Fibroblast of mammary gland (primary cell): Measurements from ENCODE around the gene OBSCN.

Experiments used
- DNase-seq: peaks from one replicate; pipeline ENCODE4 v3.0.0-alpha.2; 2010; ENCODE audit warnings: low read depth
- H3K4me3 ChIP-seq: 2 replicates; pipeline ENCODE4 v1.5.1; 2011; ENCODE audit warnings: low read depth, mild to moderate bottlenecking, low read length, moderate library complexity; ENCODE audit not compliant: control insufficient read depth
- CTCF ChIP-seq: conservative IDR thresholded peaks from 2 replicates; pipeline ENCODE4 v1.5.1; 2011; ENCODE audit warnings: low read depth, low read length, inconsistent platforms; ENCODE audit not compliant: control insufficient read depth, insufficient read depth

Gene OBSCN

GRCh38 chr1:228287541-228288425, 79.9 kb downstream of the OBSCN start:
- TF ChIP-seq CTCF: no peak
- no peak for DNase-seq
- no peak overlapping the region for H3K4me3 ChIP-seq

GRCh38 chr1:228288536-228289238, 80.8 kb downstream of the OBSCN start:
- H3K4me3 ChIP-seq: no peak overlapping the region
- TF ChIP-seq CTCF: no peak
- no peak for DNase-seq

DNA sequence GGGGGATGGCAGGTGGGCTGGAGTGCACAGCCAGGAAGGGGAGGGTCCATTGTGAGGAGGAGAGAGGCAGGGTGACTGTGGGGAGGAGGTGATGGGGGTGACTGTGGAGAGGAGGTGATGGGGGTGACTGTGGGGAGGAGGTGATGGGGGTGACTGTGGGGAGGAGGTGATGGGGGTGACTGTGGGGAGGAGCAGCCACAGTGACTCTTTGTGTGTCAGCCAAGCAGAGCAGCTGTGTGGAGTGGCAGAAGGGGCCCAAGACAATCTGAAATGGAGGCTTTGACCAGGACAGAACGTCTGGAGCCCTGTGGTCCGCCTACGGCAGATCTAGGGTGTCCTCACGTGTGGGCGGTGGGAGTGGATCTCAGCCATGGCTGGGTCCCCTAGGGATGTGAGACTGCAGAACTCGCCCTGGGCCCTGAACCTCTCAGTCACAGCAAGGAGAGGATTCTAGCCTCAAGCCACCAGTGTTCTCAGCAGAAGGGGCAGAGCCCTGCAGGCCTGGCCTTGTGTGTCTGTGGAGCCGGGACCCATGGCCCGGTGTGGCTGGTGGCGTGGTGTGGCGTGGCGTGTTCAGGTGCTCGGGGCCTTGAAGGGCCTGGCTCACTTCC, 81.5 kb downstream of the OBSCN start:
- no peak for TF ChIP-seq CTCF
- DNase-seq: no peak
- no peak overlapping the region for H3K4me3 ChIP-seq

- H3K4me3 ChIP-seq: no peak overlapping the region
- TF ChIP-seq CTCF: no peak
- no peak for DNase-seq
Measured at GRCh38 chr1:228289996-228290881, 82.4 kb downstream of the OBSCN start.

GRCh38 chr1:228291906-228292608, 84.2 kb downstream of the OBSCN start:
- TF ChIP-seq CTCF: no peak
- DNase-seq: no peak
- no peak overlapping the region for H3K4me3 ChIP-seq

GRCh38 chr1:228292609-228292911, 84.7 kb downstream of the OBSCN start:
- H3K4me3 ChIP-seq: no peak overlapping the region
- no peak for TF ChIP-seq CTCF
- DNase-seq: no peak
